ENCODE results near the gene KIF19.

GRCh38 chr17:74356646-74357465 is 30.8 kb downstream of the KIF19 start:
- TF ChIP-seq CTCF (IDR thresholded peaks at IDR 0.05; ENCODE audit: low read depth, low read length) (no peak), EZH2phosphoT487 (IDR thresholded peaks at IDR 0.05; ENCODE audit: low read depth) (no peak)
